Measurements from ENCODE around the gene KCTD15.

Gene KCTD15

GRCh38 chr19:33758541-33759013, 38.1 kb upstream of the KCTD15 start:
- in situ Hi-C loops (cut with MboI; ENCODE audit: low sequenced_read_pairs, unreplicated experiment) = loop anchor here (25.0 kb wide), 1 partner anchor 521 kb away; the partner anchor contains the start of gene SLC7A10
- DNase-seq (ENCODE audit: low spot score) = no peak

GRCh38 chr19:33759356-33759755, 37.3 kb upstream of the KCTD15 start:
- in situ Hi-C loops (cut with MboI; ENCODE audit: low sequenced_read_pairs, unreplicated experiment) = loop anchor here (25.0 kb wide), 1 partner anchor 522 kb away; the partner anchor contains the start of gene SLC7A10
- TF ChIP-seq, protein P1, sequence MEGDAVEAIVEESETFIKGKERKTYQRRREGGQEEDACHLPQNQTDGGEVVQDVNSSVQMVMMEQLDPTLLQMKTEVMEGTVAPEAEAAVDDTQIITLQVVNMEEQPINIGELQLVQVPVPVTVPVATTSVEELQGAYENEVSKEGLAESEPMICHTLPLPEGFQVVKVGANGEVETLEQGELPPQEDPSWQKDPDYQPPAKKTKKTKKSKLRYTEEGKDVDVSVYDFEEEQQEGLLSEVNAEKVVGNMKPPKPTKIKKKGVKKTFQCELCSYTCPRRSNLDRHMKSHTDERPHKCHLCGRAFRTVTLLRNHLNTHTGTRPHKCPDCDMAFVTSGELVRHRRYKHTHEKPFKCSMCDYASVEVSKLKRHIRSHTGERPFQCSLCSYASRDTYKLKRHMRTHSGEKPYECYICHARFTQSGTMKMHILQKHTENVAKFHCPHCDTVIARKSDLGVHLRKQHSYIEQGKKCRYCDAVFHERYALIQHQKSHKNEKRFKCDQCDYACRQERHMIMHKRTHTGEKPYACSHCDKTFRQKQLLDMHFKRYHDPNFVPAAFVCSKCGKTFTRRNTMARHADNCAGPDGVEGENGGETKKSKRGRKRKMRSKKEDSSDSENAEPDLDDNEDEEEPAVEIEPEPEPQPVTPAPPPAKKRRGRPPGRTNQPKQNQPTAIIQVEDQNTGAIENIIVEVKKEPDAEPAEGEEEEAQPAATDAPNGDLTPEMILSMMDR (IDR thresholded peaks at IDR 0.05; ENCODE audit: borderline replicate concordance, control extremely low read depth, extremely low read depth, insufficient read depth, missing control alignments) = no peak
- DNase-seq (ENCODE audit: low spot score) = no peak

More at GRCh38 chr19:33758541-33759013, 38.1 kb upstream of the KCTD15 start:
- TF ChIP-seq, protein P1 (IDR thresholded peaks at IDR 0.05; ENCODE audit: borderline replicate concordance, control extremely low read depth, extremely low read depth, insufficient read depth, missing control alignments) = no peak

DNA sequence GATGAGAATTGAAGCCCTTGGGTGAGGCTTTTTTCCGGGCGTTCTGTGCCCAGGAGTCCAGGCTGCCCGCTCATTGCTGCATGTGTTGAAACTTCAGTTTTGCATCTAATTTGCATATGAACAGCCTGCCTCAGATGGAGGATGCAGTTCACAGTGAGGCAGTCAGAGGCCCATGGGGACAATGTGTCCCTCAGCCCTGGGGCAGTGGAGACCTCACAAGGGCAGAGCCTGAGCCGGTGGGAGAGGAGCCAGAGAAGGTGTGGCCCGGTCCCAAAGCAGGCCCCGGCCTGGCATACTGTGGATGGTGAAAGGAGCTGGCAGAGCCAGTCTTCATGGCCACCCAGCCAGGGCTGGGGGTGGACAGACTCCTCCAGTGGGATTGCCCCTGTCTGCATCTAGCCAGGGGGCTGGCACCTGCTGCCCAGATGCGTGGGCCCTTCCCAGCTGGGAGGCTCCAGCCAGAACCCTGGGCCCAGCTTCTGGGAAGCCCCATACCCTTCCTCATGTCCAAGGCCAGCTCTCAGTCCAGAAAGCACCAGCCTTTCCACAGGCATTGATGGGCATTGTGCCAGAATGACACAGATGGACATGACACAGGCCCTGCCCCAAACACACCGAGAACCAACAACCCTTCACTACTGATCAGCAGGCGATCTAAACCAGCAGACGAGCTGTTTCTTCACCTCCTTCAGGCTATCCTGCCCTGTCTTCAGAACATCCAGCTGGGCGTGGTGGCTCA, 32.9 kb upstream of the KCTD15 start:
- TF ChIP-seq, protein P1 (IDR thresholded peaks at IDR 0.05; ENCODE audit: borderline replicate concordance, control extremely low read depth, extremely low read depth, insufficient read depth, missing control alignments) = no peak
- in situ Hi-C loops (cut with MboI; ENCODE audit: low sequenced_read_pairs, unreplicated experiment) = loop anchor here (10.0 to 25.0 kb wide), 2 partner anchors 339 to 527 kb away; partner anchors contain the start of gene SLC7A10
- DNase-seq (ENCODE audit: low spot score) = no peak

- no peak for DNase-seq (ENCODE audit: low spot score)
- TF ChIP-seq, protein P1 (IDR thresholded peaks at IDR 0.05; ENCODE audit: borderline replicate concordance, control extremely low read depth, extremely low read depth, insufficient read depth, missing control alignments) = no peak
- in situ Hi-C loops (cut with MboI; ENCODE audit: low sequenced_read_pairs, unreplicated experiment) = loop anchor here (10.0 to 25.0 kb wide), 2 partner anchors 342 to 529 kb away; partner anchors contain the start of gene SLC7A10
These were observed 30.0 kb upstream of the KCTD15 start for GRCh38 chr19:33766623-33767022.

DNA sequence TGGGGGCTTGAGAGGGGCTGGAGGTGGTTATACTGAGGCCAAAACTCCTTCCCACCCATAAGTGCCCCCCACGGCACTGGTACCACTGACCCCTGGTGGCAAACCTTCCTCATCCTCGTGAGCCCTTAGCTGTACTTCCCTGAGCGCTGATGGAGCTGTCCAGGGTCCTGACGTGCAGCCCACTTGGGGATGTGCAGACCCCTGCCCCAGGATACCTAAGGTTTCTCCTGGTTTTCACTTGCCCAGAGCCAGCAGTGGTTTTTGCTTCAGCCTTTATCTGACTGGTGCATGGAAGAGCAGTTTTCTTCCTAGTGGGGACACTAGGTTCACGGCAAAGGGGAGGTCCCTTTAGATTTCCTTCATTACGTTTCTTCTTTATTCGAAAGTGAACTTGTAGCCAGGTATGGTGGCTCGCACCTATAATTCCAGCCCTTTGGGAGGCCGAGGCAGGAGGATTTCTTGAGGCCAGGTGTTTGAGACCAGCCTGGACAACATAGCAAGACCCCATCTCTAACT, 28.7 kb upstream of the KCTD15 start:
- no peak for DNase-seq (ENCODE audit: low spot score)
- in situ Hi-C loops (cut with MboI; ENCODE audit: low sequenced_read_pairs, unreplicated experiment) = loop anchor here (10.0 to 25.0 kb wide), 2 partner anchors 343 to 531 kb away; partner anchors contain the start of gene SLC7A10
- TF ChIP-seq, protein P1 (IDR thresholded peaks at IDR 0.05; ENCODE audit: borderline replicate concordance, control extremely low read depth, extremely low read depth, insufficient read depth, missing control alignments) = no peak

GRCh38 chr19:33769208-33769607, 27.5 kb upstream of the KCTD15 start:
- in situ Hi-C loops (cut with MboI; ENCODE audit: low sequenced_read_pairs, unreplicated experiment) = loop anchor here (10.0 to 25.0 kb wide), 2 partner anchors 344 to 532 kb away; partner anchors contain the start of gene SLC7A10
- DNase-seq (ENCODE audit: low spot score) = no peak
- TF ChIP-seq, protein P1 (IDR thresholded peaks at IDR 0.05; ENCODE audit: borderline replicate concordance, control extremely low read depth, extremely low read depth, insufficient read depth, missing control alignments) = no peak

All from GM13976 (cell line).